GM12873 (cell line): ENCODE measurements around the gene PMM1.

Experiments used
- CTCF ChIP-seq: IDR thresholded peaks from 2 replicates; pipeline ENCODE4 v1.5.1; 2012; ENCODE audit warnings: low read depth, mild to moderate bottlenecking, moderate library complexity, low read length, control low read depth; ENCODE audit not compliant: insufficient read depth; ENCODE audit errors: missing control alignments

Gene PMM1

GRCh38 chr22:41557401-41558240 lies 32.0 kb downstream of the PMM1 start:
- TF ChIP-seq CTCF: no peak

GRCh38 chr22:41556561-41556960 lies 33.1 kb downstream of the PMM1 start:
- no peak for TF ChIP-seq CTCF

GRCh38 chr22:41555325-41555982 lies 34.2 kb downstream of the PMM1 start:
- no peak for TF ChIP-seq CTCF

GRCh38 chr22:41551877-41552582 lies 37.6 kb downstream of the PMM1 start:
- TF ChIP-seq CTCF: no peak

- no peak for TF ChIP-seq CTCF
Observed at GRCh38 chr22:41550952-41551491, 38.6 kb downstream of the PMM1 start.

- TF ChIP-seq CTCF: no peak
Observed at GRCh38 chr22:41548830-41549211, 40.8 kb downstream of the PMM1 start.
